ENCODE results near the gene FOXR2. TPM values are rescaled to one million over a fixed set of nuclear protein-coding genes. Genes with fewer than 3 reads are reported as not detected.

Gene FOXR2, protein sequence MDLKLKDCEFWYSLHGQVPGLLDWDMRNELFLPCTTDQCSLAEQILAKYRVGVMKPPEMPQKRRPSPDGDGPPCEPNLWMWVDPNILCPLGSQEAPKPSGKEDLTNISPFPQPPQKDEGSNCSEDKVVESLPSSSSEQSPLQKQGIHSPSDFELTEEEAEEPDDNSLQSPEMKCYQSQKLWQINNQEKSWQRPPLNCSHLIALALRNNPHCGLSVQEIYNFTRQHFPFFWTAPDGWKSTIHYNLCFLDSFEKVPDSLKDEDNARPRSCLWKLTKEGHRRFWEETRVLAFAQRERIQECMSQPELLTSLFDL
- not detected in 2 replicates for total RNA-seq (2014; rRNA removed; shearing (Covaris generic))

DNA sequence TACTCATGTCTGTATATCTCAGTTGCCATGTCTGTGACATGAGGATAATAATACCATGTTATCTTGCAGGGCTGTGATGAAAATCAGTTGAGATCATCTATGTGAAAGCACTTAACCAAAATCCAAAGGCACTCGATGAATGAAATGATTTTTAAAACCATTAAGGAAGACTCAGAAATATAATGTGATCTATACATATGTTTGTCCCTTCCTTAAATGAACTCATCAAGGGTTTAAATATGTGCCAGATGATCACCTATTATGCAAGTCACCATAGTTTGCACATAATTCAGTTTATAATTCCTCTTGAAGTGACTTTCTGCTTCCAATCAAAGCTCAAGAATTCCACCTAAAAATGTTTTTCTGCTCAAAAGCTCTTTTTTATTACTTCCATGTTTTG, at the start of gene FOXR2:
FOXR2 (plus strand) TSS at position 301 of the 400 bp plus-strand sequence. CDS start 312 bp downstream, outside the sequence.
- no peak within 1 kb of the TSS for H3K4me3 ChIP-seq (ENCODE audit: insufficient read depth, low read depth, low read length)
- H3K36me3 ChIP-seq (replicated peaks; ENCODE audit: control insufficient read depth, insufficient read depth, low read length) = no peaks in the 10 kb centered on the region
- H3K27me3 ChIP-seq (ENCODE audit: control insufficient read depth, insufficient read depth, low read length) = no peaks in the 10 kb centered on the region
- no peak for DNase-seq

DNA sequence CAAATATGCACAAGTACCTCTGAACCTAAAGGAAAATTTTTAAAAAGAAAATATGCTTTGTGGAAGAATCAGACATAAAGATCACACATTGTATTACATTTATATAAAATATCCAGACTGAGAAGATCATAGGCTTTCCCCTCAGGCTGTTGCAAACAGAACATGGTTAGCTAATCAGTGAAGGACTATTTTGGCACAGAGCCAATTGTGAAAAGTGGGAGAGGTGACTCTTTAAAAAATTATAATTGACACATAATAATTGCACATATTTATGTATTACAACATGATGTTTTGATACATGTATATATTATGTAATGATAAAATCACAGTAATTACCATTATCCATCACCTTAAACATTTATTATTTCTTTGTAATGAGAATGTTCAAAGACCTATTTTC, 44.1 kb upstream of the FOXR2 start:
- no peaks in the 10 kb centered on the region for H3K36me3 ChIP-seq (replicated peaks; ENCODE audit: control insufficient read depth, insufficient read depth, low read length)
- no peaks in the 10 kb centered on the region for H3K27me3 ChIP-seq (ENCODE audit: control insufficient read depth, insufficient read depth, low read length)
- no peak for DNase-seq
- no peak overlapping the region for H3K4me3 ChIP-seq (ENCODE audit: insufficient read depth, low read depth, low read length)

DNA sequence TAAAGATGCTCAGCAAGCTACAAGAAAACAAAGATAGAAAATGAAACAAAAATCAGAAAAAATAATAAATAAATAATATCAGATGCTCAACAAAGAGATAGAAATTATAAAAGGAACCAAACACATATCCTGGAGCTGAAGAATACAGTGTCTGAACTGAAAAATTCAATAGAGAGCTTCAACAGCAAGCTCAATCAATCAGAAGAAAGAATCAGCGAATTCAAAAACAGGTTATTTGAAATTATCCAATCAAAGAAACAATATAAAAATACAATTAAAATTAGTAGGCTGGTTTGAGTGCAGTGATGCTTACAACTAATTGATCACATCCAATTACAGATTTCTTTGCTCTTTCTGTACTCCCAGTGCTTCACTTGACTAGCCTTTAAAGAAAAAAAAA, 40.8 kb upstream of the FOXR2 start:
- no peaks in the 10 kb centered on the region for H3K36me3 ChIP-seq (replicated peaks; ENCODE audit: control insufficient read depth, insufficient read depth, low read length)
- DNase-seq = no peak
- H3K27me3 ChIP-seq (ENCODE audit: control insufficient read depth, insufficient read depth, low read length) = no peaks in the 10 kb centered on the region
- H3K4me3 ChIP-seq (ENCODE audit: insufficient read depth, low read depth, low read length) = no peak overlapping the region

DNA sequence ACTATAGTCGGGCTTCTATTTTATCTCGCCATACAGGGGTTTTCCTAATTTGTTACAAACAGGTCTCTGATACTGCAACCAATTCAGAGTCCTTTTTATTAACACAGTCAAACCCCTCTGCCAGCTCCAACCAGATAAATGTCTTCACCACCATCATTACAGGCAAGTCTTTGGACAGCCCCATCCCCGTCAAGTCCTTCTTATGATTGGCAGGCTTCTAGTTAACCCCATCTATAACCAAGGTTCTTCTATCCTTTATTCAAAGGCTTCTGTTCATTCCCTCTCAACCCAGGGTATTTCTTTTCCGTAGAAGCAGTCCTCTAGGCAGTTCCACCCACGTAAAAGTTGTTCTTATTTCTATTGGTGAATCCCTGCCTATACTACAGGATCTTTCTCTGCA, 29.9 kb upstream of the FOXR2 start:
- no peak for DNase-seq
- Histone ChIP-seq H3K27me3 (ENCODE audit: control insufficient read depth, insufficient read depth, low read length) (no peaks in the 10 kb centered on the region), H3K4me3 (ENCODE audit: insufficient read depth, low read depth, low read length) (no peak overlapping the region), H3K36me3 (replicated peaks; ENCODE audit: control insufficient read depth, insufficient read depth, low read length) (no peaks in the 10 kb centered on the region)

DNA sequence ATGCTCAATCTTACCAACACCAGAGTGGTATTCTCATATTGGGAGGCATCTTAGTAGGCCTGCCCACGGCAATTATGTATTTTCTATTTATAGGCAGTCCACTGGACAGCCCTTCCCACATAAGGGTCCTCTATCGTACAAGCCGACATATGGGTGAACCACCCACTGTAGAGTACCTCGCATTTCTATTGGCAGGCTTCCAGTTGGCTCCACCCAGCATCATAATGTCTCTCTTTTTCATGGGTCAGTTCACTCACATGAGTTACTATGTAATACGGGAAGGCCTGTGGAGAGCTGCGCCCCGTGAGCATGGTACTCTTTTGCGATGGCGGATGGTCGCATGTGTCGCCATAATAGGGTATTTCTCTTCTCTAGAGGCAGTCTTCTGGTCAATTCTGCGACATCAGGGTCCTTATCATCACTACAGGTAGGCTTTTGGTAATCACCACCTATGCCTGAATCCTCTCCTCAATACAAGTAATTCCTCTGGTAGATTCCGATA, 29.4 kb upstream of the FOXR2 start:
- Histone ChIP-seq H3K27me3 (ENCODE audit: control insufficient read depth, insufficient read depth, low read length) (no peaks in the 10 kb centered on the region), H3K4me3 (ENCODE audit: insufficient read depth, low read depth, low read length) (no peak overlapping the region), H3K36me3 (replicated peaks; ENCODE audit: control insufficient read depth, insufficient read depth, low read length) (no peaks in the 10 kb centered on the region)
- DNase-seq = no peak

DNA sequence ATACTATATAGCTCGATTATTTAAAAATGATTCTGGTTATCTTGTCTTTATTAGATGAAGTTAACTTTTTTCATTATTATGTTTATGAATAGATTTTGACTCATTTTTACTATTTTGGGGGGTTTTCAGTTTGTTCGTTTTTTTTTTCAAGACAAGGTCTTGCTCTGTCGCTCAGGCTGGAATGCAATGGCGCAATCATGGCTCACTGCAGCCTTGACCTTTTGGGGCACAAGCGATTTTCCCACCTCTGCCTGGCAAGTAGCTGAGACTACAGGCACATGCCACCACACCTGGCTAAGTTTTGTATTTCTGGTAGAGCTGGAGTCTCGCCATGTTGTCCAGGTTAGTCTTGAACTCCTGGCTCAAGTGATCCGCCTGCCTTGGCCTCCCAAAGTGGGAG, 24.9 kb upstream of the FOXR2 start:
- no peaks in the 10 kb centered on the region for H3K27me3 ChIP-seq (ENCODE audit: control insufficient read depth, insufficient read depth, low read length)
- H3K36me3 ChIP-seq (replicated peaks; ENCODE audit: control insufficient read depth, insufficient read depth, low read length) = no peaks in the 10 kb centered on the region
- H3K4me3 ChIP-seq (ENCODE audit: insufficient read depth, low read depth, low read length) = no peak overlapping the region
- no peak for DNase-seq

DNA sequence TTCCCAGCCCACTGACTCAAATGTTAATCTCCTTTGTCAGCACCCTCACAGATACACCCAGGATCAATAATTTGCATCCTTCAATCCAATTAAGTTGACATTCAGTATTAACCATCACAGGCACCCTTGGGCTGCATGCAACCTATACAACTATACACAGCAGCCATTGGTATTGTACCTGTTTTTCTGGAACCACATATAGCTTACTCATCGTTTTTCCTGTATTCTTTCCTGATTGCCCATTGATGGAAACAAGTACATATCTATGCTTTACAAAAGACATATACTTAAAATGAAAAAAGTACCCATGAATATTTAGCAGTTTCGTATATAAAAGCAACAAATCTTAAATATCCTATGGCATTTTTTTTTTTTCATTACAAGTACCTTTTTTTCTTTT, 3.7 kb upstream of the FOXR2 start:
- Histone ChIP-seq H3K4me3 (ENCODE audit: insufficient read depth, low read depth, low read length) (no peak overlapping the region), H3K27me3 (ENCODE audit: control insufficient read depth, insufficient read depth, low read length) (no peaks in the 10 kb centered on the region), H3K36me3 (replicated peaks; ENCODE audit: control insufficient read depth, insufficient read depth, low read length) (no peaks in the 10 kb centered on the region)
- DNase-seq = no peak

DNA sequence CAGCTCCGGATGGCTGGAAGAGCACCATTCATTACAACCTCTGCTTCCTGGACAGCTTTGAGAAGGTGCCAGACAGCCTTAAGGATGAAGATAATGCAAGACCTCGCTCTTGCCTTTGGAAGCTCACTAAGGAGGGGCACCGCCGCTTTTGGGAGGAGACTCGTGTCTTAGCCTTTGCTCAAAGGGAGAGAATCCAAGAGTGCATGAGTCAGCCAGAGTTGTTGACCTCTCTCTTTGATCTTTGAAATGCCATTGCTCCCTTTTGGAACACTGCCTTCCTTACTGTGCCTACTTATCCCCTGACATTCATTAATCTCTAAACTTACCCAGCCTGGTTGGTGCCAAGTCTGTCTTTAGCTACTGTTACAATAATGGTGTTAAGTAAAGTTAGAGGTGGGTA, 1.2 kb downstream of the FOXR2 start:
- H3K36me3 ChIP-seq (replicated peaks; ENCODE audit: control insufficient read depth, insufficient read depth, low read length) = no peaks in the 10 kb centered on the region
- no peaks in the 10 kb centered on the region for H3K27me3 ChIP-seq (ENCODE audit: control insufficient read depth, insufficient read depth, low read length)
- DNase-seq = no peak
- no peak overlapping the region for H3K4me3 ChIP-seq (ENCODE audit: insufficient read depth, low read depth, low read length)

DNA sequence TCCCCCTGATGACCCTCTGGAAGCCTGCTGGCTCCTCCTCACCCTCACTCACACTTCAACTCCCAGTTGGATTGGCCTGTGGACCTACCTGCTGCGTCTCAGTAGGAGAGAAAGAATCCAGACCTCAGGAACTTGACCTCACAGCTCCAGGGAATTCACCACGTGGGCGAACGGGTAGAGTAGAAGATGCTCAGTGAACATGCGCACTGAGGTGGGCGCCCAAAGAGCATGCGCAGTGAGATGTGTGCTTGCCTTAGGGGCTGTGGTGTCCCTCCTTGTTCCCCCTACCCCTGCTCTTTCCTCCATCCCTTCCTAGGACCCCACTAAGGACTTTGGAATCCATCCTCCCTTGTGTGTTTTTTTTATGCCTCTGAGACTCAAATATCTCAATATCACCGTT, 12.9 kb downstream of the FOXR2 start:
- H3K36me3 ChIP-seq (replicated peaks; ENCODE audit: control insufficient read depth, insufficient read depth, low read length) = no peaks in the 10 kb centered on the region
- no peak overlapping the region for H3K4me3 ChIP-seq (ENCODE audit: insufficient read depth, low read depth, low read length)
- no peaks in the 10 kb centered on the region for H3K27me3 ChIP-seq (ENCODE audit: control insufficient read depth, insufficient read depth, low read length)
- no peak for DNase-seq

DNA sequence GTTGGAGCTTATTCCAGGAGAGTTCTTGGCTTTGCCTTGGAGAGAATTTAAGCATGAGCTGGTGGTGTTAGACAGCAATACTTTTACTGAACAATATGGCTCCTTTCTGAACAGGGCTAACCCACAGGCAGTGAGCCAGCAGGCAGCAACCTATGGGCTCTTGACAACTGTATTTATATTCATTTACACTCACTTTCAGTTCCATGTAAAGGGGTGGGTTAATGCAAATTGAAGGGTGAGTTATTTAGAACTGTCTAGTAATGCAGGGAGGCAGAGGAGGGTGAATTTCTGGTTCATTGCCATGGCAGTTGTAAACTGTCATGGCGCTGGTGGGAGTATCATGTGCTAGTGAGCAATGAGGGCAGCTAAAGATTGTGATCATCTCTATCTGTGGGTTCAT, 15.7 kb downstream of the FOXR2 start:
- Histone ChIP-seq H3K36me3 (replicated peaks; ENCODE audit: control insufficient read depth, insufficient read depth, low read length) (no peaks in the 10 kb centered on the region), H3K27me3 (ENCODE audit: control insufficient read depth, insufficient read depth, low read length) (no peaks in the 10 kb centered on the region), H3K4me3 (ENCODE audit: insufficient read depth, low read depth, low read length) (no peak overlapping the region)
- DNase-seq = no peak

DNA sequence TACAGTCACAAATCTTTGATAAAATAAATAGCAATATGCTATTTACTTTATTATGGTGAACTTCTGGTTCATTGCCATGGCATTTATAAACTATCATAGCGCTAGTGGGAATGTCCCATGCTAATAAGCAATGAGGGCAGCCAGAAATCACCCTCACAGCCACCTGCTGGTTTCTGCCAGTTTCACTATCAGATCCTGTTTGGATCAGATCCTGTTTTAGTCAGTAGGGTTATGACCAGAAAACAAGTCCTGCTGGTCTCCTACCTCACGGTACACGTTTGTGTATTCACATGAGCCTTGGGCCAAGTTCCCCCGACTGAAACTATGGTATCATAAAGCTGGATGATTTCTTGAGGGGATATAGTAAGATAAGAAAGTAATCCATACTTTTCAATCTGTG, 17.7 kb downstream of the FOXR2 start:
- H3K4me3 ChIP-seq (ENCODE audit: insufficient read depth, low read depth, low read length) = no peak overlapping the region
- no peaks in the 10 kb centered on the region for H3K27me3 ChIP-seq (ENCODE audit: control insufficient read depth, insufficient read depth, low read length)
- no peaks in the 10 kb centered on the region for H3K36me3 ChIP-seq (replicated peaks; ENCODE audit: control insufficient read depth, insufficient read depth, low read length)
- no peak for DNase-seq

DNA sequence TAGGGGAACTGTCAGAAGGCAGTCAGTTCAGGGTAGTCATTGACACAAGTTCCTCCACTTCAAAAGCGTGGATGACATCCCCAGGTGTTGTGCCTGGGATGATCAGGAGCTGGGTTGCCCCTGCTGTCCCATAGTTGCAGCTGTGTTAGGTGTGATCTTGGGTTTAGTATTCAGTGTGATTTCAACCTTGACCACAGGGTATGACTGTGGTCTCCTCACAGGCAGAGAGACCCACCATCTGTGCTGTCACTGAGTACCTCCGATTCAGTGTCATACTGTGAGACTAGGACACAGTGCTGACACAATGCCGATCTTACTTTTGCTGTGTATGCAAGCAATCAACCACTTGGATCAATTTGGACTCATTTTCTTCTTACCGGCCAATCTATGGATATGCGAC, 25.2 kb downstream of the FOXR2 start:
- H3K4me3 ChIP-seq (ENCODE audit: insufficient read depth, low read depth, low read length) = no peak overlapping the region

DNA sequence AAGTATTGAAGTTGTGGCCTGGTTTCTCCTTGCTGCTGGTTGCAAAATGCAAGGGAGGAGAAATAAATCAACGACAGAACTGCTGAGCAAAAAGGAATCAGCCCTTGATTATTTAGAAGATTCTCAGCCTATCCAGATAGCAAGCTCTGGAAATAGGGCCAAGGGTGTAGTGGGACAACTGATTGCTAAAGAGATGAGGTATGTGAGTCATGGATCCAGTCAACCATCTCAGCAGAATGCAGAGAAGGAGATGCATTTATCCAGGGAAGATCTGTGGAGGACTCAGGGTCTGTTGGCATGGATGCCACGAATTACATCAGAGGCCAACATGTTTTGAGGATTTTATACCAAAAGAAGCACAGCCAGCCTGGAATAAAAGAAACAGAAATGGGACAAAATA, 36.7 kb downstream of the FOXR2 start:
- H3K27me3 ChIP-seq (ENCODE audit: control insufficient read depth, insufficient read depth, low read length) = no peaks in the 10 kb centered on the region
- no peak overlapping the region for H3K4me3 ChIP-seq (ENCODE audit: insufficient read depth, low read depth, low read length)
- no peak for DNase-seq
- H3K36me3 ChIP-seq (replicated peaks; ENCODE audit: control insufficient read depth, insufficient read depth, low read length) = no peaks in the 10 kb centered on the region

More for the DNA sequence above, 25.2 kb downstream of the FOXR2 start:
- Histone ChIP-seq H3K36me3 (replicated peaks; ENCODE audit: control insufficient read depth, insufficient read depth, low read length) (no peaks in the 10 kb centered on the region), H3K27me3 (ENCODE audit: control insufficient read depth, insufficient read depth, low read length) (no peaks in the 10 kb centered on the region)
- DNase-seq = no peak

DNA sequence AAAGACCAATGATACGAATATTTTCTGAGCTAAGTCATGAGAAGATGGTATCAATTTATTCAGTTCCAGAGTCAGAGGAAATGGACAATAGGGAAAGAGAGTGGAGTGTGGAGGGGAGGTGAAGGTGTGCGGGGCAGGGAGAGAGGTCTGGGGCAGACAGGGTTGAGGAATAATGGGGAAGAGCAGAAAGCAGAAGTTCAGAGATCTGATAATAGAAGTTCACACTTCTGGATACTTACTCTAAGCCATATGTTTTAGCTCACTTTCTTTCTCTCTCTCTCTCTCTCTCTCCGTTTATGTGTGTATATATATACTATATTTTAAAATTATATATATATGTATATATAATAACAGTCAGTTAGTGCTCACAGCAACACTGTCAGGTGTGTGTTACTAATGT, 40.4 kb downstream of the FOXR2 start:
- Histone ChIP-seq H3K27me3 (ENCODE audit: control insufficient read depth, insufficient read depth, low read length) (no peaks in the 10 kb centered on the region), H3K4me3 (ENCODE audit: insufficient read depth, low read depth, low read length) (no peak overlapping the region), H3K36me3 (replicated peaks; ENCODE audit: control insufficient read depth, insufficient read depth, low read length) (no peaks in the 10 kb centered on the region)
- DNase-seq = no peak

DNA sequence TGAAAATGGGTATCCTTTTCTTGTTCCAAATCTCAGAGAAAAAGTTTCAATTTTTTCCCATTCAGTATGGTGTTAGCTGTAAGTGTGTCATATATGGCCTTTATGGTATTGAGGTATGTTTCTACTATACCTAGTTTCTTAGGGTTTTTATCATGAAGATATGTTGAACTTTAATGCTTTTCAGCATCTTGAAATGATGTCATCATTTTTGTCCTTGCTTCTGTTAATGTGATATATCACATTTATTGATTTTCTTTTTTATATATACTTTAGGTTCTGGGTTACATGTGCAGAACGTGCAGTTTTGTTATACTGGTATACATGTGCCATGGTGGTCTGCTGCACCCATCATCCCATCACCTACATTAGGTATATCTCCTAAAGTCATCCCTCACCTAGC, 44.9 kb downstream of the FOXR2 start:
- H3K36me3 ChIP-seq (replicated peaks; ENCODE audit: control insufficient read depth, insufficient read depth, low read length) = no peaks in the 10 kb centered on the region
- no peak for DNase-seq

More for the DNA sequence above, 44.9 kb downstream of the FOXR2 start:
- Histone ChIP-seq H3K4me3 (ENCODE audit: insufficient read depth, low read depth, low read length) (no peak overlapping the region), H3K27me3 (ENCODE audit: control insufficient read depth, insufficient read depth, low read length) (no peaks in the 10 kb centered on the region)
